SKM-1 (cell line): Measurements from ENCODE around the gene TSPAN19.
"Not testable (repeated sequence)": the region's sequence is repeated elsewhere in the genome, so short reads cannot be mapped to it uniquely, and the experiment has no call there.

ENCODE experiments used
- DNase-seq: peaks from one replicate; lab custom pipeline; 2025; ENCODE audit not compliant: unreplicated experiment; lab: John Stamatoyannopoulos, UW

TSPAN19 gene

DNA sequence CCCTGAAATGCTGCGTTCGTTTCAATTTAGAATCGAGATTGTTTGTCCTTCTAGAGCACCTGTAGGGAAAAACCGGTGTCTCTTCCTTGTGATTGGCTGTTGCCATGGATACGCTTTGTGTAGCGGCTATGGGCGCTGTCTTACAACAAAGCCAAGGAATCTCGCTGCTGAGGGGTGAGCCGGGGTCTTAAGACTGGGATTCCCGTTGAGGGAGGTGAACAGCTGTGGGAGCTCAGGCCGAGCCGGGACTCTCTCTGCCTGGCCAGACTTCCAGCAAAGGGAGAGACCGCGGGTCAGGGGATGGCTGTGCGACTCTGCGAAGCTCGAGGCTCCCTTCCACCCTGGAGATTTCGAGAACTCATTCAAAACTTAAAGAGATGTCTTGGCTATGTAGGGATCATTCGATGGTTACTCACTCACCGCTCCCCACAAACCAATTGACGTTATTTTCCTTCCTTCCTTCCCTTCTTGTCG, at the start of gene TSPAN19, which contains the start of gene LRRIQ1:
TSPAN19 (minus strand) TSS at position 44 of the 474 bp plus-strand sequence. CDS start 6,331 bp downstream, outside the sequence.
LRRIQ1 (plus strand) TSS at position 118 of the 474 bp plus-strand sequence. CDS start 1,826 bp downstream, outside the sequence.
- peak; percentile 26 for DNase-seq

DNA sequence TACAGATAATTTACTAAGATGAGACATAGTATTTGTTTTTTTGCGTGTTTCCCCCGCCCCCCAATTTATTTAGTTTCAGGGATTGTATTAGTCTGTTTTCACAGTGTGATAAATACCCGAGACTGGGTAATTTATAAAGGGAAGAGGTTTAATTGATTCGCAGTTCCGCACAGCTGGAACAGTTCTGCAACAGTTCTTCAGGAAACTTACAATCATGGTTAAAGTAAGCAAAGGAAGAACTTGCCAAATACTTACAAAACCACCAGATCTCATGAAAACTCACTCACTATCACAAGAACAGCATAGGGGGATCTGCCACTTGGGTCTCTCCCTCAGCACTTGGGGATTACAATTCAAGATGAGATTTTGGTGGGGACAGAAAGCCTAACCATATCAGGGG, 49.0 kb upstream of the TSPAN19 start:
- no peak for DNase-seq

DNA sequence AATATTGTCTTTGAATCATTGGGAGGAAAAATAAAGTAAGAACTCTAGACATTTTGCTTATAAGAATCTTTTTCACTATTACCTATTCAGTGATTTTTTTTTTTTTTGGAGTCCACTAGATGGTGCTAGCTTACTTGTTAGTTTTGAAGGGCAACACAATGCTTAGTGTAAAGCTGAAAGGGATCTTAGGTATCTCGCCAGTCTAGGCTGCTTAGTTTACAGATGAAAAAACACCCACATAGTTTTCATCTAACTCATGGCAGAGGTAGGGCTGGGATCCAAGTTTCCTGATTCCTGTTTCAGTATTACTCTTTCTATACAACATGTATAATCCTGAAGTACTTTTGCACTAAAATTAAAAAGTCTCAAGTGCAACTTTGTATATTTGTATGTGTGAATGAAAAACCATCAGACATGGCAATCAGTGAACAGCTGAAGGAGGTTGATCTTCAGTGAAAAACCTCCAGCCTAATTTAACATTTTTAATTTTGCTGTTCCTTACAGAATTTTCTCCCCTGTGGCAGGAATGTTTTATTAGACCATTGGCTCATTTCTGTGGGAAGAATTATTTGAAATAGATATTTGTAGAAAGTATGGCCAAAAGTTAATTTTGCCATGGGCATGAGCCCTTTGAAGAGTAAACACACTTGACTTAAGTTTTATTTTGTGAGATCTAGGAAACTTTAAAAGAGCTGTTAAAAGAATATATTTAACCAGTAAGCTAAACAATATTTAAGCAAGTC, 40.8 kb upstream of the TSPAN19 start:
- DNase-seq, result peak; percentile 1

DNA sequence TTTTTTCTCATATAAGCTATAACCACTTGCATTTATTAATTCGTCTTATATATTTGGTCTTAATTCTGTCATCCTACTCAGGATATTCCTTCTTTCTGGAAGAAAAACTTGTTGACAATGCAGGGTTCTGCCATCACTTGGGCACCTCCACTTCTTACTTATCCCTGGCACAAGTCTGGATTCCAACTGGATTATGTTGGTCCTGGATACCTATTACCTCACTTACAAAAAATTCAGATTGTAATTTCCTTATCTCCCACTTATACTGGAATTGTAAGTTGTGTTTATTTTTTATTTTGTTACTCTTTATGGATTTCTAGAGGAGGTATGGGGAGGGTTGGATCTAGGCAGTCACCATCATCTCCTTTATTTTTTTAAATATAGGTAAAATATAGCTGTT, 36.7 kb upstream of the TSPAN19 start:
- no peak for DNase-seq

DNA sequence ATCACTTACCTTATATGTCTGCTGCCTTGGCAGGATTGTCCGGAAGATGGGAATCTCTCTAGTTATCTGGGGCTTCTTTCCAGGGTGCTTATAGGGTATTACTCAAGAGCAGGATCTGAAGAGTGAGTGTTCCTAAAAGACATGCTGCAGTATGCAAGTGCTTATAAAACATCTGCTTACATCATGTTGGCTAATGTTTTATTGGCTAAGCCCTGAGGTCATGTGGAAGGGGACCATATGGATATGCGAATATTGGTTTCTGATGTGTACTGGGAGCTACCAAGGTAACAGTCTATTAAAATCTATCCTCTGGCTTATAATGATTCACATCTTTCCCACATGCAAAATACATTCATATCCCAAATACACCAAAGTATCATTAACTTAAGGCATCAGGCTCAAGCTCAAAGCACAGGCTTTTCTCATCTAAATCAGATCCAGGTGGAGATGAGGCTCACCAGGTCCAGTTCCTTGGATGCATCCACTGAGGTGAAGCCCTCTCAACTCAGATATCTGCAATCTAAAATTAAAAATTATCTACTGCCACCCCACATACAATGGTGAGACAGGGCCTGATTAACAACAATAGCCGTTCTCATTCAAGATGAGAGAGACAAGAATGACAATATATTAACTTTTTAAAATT, 29.9 kb upstream of the TSPAN19 start:
- no peak for DNase-seq

DNA sequence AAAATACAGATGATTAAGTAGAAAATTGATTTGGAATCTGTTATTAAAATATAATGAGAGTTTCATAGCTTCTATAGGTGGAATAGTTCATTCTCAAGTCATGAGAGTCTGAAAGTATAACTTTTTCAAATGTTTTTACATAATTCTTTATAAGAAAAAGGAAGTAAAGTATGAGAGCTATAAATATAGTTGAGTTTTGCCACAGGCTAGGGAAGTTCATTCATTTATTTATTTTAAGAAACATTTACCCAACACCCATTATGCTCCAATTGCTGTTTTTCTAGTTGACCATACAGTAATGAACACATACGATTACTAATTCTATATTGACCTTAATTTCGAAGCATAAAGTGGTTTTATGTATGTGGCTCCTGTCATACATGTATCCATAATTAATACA, 24.8 kb upstream of the TSPAN19 start:
- no peak for DNase-seq

DNA sequence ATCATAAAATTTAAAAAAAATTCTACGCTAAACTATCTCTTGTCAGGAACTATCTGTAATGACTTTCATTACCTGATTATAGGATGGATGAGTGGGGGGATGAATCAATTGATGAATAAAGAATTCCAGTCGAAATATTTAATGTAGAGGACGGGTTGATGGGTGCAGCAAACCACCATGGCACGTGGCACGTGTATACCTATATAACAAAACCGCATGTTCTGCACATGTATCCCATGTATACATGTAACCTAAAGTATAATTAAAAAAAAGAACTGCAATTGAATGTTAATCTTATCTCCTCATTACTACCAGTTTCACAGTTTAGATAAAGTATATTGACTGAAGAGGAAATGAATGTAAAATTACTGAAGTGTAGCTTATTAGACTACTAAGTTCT, 23.5 kb upstream of the TSPAN19 start:
- no peak for DNase-seq

DNA sequence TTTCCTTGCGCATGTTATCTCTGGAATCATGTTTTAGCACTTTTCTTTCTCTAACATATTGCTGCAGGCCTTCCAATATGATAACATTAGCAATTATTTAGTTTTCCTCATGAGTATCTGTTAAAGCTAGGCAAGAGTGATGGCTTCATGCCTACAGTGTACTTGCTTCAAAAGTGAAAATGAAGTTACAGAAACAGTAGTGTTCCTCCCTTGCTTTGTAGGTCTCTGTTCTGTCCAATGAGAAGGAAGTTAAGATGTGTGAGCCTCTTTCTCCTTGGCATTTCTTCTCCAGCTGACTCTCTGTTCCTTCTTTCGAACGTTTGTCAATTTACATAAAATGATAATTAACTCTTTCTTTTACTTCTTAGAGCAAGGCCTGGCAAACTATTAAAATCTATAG, 22.3 kb upstream of the TSPAN19 start:
- no peak for DNase-seq

DNA sequence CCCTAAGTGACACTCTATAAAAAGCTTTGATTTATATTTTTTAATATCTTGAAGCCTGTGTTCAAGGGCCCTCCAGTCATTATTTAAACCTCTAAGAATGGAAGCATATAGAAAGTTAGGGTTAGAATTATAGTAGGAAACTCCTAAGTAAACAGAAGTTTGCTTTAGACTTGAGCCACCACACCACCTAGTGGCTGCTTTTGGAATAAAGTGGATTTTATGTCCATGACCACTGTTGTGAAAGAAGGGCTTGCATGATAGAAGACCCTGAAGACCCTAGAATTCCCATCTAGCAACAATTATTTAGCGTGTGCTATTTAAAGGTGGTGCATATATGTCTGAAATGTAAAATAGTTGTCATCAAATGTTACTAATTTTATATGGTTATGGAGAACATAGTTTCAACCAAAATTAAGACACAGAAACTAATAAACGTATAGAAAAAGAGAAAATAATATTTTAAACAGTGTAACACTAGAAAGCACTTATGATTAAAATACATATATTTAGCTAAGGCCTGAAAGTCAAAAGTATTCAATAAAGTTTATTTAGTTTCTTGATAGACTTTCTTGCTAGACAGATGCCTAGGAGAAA, 21.4 kb upstream of the TSPAN19 start:
- no peak for DNase-seq

DNA sequence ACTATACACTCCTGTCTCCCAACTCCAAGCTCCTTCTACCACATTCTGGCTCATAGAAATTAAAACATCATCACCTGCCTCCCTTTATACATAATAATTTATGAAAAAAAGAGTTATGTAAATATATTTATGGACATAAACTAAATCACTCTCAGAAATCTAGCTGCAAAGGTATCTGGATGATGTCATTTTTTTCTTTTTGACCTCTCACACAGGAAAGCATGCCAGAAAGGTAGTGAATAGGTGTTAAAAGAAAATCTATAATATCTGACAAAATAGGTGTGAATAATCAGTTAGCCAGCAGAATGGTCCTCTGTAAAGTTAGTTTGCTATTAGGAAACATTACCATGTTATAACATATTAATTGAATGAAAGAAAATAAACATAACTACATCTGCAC, 7.8 kb upstream of the TSPAN19 start:
- DNase-seq, result no peak

DNA sequence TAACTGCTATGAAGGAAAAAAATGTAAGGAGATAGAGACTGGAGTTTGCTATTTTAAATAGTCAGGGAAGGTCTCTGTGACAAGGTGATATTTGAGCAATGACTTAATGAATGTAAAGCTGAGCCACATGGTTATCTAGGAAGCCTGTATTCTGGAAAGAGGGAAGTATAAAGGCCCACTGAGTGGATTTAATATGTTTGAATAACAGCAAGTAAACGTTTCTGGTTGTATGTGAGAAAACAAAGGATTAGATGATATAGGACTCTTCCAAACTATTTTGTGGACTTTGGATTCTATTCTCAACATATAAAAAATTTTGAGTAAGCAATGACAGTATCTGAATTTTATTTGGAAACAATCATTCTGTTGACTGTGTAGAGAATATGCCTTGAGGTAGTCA, 5.3 kb upstream of the TSPAN19 start:
- no peak for DNase-seq

DNA sequence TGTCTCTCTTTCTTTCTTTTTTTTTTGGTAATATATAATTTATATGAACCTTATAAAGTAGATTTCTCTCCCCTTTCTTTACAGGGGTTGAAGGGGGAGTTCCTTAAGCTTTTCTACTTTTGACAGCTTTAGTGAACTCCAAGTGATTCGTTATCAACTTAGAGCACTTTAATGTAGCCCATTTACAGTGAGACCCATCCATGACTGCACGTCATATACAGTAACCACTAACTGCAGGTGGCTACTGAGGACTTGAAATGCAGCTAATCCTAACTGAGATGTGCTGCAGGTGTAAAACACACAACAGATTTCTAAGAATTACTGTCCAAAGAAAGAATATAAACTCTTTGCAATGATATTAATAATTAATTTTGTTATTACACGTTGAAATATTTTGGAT, 656 bp upstream of the TSPAN19 start:
- DNase-seq, result no peak

DNA sequence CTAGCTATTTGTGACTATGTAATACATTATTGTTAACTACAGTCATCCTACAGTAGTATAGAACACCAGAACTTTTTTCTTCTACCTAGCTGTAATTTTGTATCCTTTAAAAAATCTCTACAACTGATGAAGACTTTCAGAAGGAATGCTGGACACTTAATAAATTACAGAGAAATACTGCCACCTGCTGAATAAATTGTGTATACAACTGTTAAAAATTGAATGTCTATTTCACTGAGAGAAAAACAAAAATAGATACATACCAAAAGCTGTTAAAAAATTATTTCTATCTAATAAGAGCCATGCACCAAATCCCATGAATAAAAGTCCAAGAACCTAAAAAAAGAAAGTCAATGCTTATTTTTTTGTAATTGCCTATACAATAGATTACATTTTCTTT, 6.6 kb downstream of the TSPAN19 start:
- no peak for DNase-seq

DNA sequence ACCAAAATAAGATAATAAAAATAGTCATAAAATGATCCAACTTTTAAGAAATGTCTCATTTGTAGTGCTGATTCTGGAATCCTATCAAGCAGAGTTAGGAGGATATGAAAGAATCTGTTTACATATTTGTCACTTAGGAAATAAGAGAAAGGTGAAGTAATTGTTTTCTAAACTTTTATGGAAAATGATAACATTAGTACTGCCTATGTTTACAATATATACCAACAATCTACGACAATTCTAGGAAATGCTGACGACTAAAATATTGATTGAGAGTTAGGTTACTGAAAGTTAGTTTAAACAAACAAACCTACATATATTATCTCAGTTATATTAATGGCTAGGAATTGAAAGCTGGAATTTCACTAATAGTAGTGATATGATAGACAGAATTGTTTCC, 18.0 kb downstream of the TSPAN19 start:
- no peak for DNase-seq

DNA sequence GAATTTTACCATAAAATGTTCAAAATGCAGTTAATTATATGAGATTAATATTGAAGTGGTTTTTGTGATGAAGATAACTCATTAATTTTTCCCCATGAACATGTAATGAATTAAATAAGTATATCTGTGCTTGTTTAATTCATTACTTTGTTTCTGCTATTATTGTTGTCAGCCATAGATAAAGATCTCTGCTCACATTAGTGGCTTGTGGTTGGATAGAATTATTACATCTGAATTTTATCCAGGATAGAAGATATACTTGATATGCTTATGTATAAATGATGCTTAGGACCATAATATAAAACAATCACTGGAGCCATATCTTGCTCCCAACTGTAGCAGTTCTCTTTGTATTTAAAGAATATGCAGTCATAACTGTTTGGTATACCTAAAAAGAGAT, 18.5 kb downstream of the TSPAN19 start:
- DNase-seq, result no peak

DNA sequence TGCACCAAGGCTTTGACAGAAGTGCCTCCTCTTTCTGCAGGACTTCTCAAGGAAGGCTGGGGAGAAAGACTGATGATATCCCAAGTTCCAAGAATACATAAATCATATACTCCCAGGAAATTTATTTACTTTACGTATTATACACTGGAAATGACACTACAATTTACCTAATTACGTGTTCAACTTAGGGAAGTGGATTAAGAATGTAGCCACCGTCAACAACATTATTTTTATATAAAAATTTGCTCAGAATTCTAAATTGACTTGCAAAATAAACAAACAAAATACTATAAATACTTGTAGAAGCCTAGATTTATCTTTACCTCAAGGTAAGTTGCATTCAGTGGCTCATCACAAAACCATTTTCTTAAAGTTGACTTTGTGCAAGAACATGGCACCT, 18.9 kb downstream of the TSPAN19 start:
- DNase-seq, result no peak

DNA sequence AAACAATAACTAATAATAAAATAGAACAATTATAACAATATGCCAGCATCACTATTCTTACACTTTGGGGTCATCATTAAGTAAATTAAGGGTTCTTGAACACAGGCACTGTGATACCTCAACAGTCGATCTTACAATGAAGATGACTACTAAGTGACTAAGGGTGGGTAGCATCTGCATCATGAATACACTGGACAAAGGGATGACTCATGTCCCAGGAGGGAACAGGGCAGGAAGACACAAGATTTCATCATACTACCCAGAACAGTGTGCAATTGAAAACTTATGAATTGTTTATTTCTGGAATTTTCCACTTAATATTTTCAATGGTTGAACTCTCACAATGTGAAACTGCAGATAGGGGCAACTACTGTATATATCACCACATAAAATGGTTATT, 19.7 kb downstream of the TSPAN19 start:
- no peak for DNase-seq

DNA sequence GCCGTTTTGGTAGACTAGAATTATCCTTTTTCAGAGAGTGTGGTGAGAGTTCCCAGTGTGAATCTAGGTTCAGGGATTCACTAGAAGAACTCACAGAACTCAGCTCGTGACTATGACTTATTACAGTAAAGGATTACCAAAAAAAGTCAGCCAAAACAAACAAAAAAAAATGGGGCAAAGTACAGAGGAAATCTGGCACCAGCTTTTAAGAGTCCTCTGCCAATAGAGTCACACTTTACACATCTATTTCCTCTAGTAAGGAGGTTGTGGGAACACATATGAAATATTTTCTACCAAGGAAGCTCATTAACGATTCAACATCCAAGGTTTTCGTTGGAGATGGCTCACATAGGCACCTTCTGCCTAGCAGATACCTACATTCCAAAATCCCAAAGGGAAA, 28.2 kb downstream of the TSPAN19 start:
- DNase-seq, result no peak

DNA sequence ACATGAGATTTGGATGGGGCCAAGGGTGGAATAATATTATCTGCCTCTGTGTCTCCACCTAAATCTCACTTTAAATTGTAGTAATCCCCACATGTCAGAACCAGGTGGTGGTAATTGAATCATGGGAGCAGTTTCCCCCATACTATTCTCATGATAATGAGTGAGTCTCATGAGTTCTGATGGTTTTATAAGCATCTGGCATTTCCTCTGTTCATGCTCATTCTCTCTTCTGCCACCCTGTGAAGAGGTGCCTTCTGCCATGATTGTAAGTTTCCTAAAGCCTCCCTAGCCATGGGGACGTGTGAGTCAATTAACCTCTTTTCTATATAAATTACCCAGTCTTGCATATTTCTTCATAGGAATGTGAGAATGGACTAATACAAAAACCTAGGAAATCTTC, 29.9 kb downstream of the TSPAN19 start:
- no peak for DNase-seq

DNA sequence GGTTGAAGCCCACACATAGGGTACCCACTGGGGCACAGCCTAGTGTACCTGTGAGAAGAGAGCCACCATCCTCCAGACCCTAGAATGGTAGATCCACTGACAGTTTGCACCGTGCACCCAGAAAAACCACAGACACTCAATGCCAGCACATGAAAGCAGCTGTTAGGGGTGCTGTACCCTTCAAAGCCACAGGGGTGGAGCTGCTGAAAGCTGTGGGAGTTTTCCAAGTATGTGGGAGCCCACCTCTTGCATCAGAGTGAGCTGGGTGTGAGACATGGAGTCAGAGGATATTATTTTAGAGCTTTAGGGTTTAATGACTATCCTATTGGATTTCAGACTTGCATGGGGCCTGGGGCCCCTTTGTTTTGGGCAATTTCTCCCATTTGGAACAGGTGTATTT, 30.5 kb downstream of the TSPAN19 start:
- DNase-seq, result no peak

DNA sequence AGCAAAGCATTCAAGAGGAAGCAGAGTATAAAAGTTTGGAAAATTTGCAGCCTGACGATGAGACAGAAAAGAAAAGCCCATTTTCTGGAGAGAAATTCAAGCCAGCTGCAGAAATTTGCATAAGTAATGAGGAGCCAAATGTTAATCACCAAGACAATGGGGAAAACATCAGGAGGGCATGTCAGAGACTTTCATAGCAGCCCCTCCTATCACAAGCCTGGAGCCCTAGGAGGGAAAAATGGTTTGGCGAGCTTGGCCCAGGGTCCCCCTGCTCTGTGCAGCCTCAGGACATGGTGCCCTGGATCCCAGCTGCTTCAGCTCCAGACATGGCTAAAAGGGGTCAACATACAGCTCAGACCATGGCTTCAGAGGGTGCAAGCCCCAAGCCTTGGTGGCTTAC, 31.0 kb downstream of the TSPAN19 start:
- not testable (repeated sequence) for DNase-seq

DNA sequence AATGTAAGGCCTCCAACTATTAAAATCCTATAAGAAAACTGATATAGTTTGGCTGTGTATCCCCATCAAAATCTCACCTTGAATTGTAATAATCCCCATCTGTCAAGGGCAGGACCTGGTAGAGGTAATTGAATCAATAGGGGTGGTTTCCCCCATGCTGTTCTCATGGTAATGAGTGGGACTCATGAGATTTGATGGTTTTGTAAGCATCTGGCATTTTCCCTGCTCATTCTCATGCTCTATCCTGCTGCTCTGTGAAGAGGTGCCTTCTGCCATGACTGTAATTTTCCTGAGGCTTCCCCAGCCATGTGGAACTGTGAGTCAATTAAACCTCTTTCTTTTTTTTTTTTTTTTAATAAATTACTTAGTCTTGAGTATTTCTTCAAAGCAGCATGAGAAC, 31.9 kb downstream of the TSPAN19 start:
- no peak for DNase-seq
